ENCODE measurements around the gene TEX10. TPM values are rescaled to one million over a fixed set of nuclear protein-coding genes. Genes with fewer than 3 reads are reported as not detected.

Gene TEX10
- total RNA-seq, 2 donors from 2014 or later: 9.6 to 18.0 TPM

- DNase-seq (ENCODE audit: low spot score): no peak
- Histone ChIP-seq H3K9me3 (no peaks in the 10 kb centered on the region), H3K27ac (no peak overlapping the region), H3K4me1 (ENCODE audit: control insufficient read depth in 1 of 2, low read depth in 2 of 2) (no peaks in the 10 kb centered on the region), H3K36me3 (peaks cover 26% of the 10 kb centered on the region), H3K27me3 (replicated peaks; ENCODE audit: insufficient read depth) (no peaks in the 10 kb centered on the region), H3K4me3 (no peak overlapping the region)
- no peak for ATAC-seq (ENCODE audit: insufficient number of reproducible peaks, low FRiP score, low read depth)
- no peak for TF ChIP-seq CTCF (IDR thresholded peaks at IDR 0.05)
These were observed 57.5 kb downstream of the TEX10 start for GRCh38 chr9:100295240-100295639.

GRCh38 chr9:100294806-100295205 lies 57.9 kb downstream of the TEX10 start:
- no peak for TF ChIP-seq CTCF (IDR thresholded peaks at IDR 0.05)
- H3K36me3 ChIP-seq: peaks cover 26% of the 10 kb centered on the region
- H3K4me3 ChIP-seq: no peak overlapping the region
- no peak overlapping the region for H3K27ac ChIP-seq
- no peaks in the 10 kb centered on the region for H3K27me3 ChIP-seq (replicated peaks; ENCODE audit: insufficient read depth)
- ATAC-seq (ENCODE audit: insufficient number of reproducible peaks, low FRiP score, low read depth): no peak
- no peaks in the 10 kb centered on the region for H3K9me3 ChIP-seq
- DNase-seq (ENCODE audit: low spot score): no peak
- H3K4me1 ChIP-seq (ENCODE audit: control insufficient read depth in 1 of 2, low read depth in 2 of 2): no peaks in the 10 kb centered on the region

- TF ChIP-seq CTCF (IDR thresholded peaks at IDR 0.05): no peak
- ATAC-seq (ENCODE audit: insufficient number of reproducible peaks, low FRiP score, low read depth) (no peak), DNase-seq (ENCODE audit: low spot score) (no peak)
- Histone ChIP-seq H3K36me3 (peaks cover 26% of the 10 kb centered on the region), H3K27ac (no peak overlapping the region), H3K4me3 (no peak overlapping the region), H3K27me3 (replicated peaks; ENCODE audit: insufficient read depth) (no peaks in the 10 kb centered on the region), H3K9me3 (no peaks in the 10 kb centered on the region), H3K4me1 (ENCODE audit: control insufficient read depth in 1 of 2, low read depth in 2 of 2) (no peaks in the 10 kb centered on the region)
These were observed 58.4 kb downstream of the TEX10 start for GRCh38 chr9:100294341-100294740.

- no peak overlapping the region for H3K27ac ChIP-seq
- no peaks in the 10 kb centered on the region for H3K4me1 ChIP-seq (ENCODE audit: control insufficient read depth in 1 of 2, low read depth in 2 of 2)
- no peaks in the 10 kb centered on the region for H3K9me3 ChIP-seq
- peaks cover 26% of the 10 kb centered on the region for H3K36me3 ChIP-seq
- no peak overlapping the region for H3K4me3 ChIP-seq
- no peak for TF ChIP-seq CTCF (IDR thresholded peaks at IDR 0.05)
- ATAC-seq (ENCODE audit: insufficient number of reproducible peaks, low FRiP score, low read depth): no peak
- no peaks in the 10 kb centered on the region for H3K27me3 ChIP-seq (replicated peaks; ENCODE audit: insufficient read depth)
- DNase-seq (ENCODE audit: low spot score): no peak
These were observed 60.3 kb downstream of the TEX10 start for GRCh38 chr9:100292414-100292813.

- Histone ChIP-seq H3K27me3 (replicated peaks; ENCODE audit: insufficient read depth) (no peaks in the 10 kb centered on the region), H3K4me1 (ENCODE audit: control insufficient read depth in 1 of 2, low read depth in 2 of 2) (no peaks in the 10 kb centered on the region), H3K36me3 (peaks cover 35% of the 10 kb centered on the region), H3K4me3 (no peak overlapping the region), H3K9me3 (no peaks in the 10 kb centered on the region), H3K27ac (no peak overlapping the region)
- no peak for TF ChIP-seq CTCF (IDR thresholded peaks at IDR 0.05)
- no peak for DNase-seq (ENCODE audit: low spot score)
- no peak for ATAC-seq (ENCODE audit: insufficient number of reproducible peaks, low FRiP score, low read depth)
These were observed 62.0 kb downstream of the TEX10 start for GRCh38 chr9:100290714-100291113.
